Measurements from ENCODE around the gene THSD7A.
"Not testable (repeated sequence)": the region's sequence is repeated elsewhere in the genome, so short reads cannot be mapped to it uniquely, and the experiment has no call there.

Gene THSD7A

GRCh38 chr7:11573128-11573750 is 258.8 kb downstream of the THSD7A start:
- DNase-seq, result no peak

- no peak for DNase-seq
These were observed 261.0 kb downstream of the THSD7A start for GRCh38 chr7:11570922-11571550.

- no peak for DNase-seq
These were observed 261.8 kb downstream of the THSD7A start for GRCh38 chr7:11570205-11570604.

- no peak for DNase-seq
These were observed 264.4 kb downstream of the THSD7A start for GRCh38 chr7:11567571-11567970.

GRCh38 chr7:11557627-11558026 is 274.4 kb downstream of the THSD7A start:
- DNase-seq, result no peak

- no peak for DNase-seq
These were observed 279.2 kb downstream of the THSD7A start for GRCh38 chr7:11552676-11553296.

- DNase-seq, result no peak
These were observed 280.5 kb downstream of the THSD7A start for GRCh38 chr7:11551470-11551869.

GRCh38 chr7:11548532-11548931 is 283.5 kb downstream of the THSD7A start:
- no peak for DNase-seq

GRCh38 chr7:11541330-11541729 is 290.7 kb downstream of the THSD7A start:
- no peak for DNase-seq

GRCh38 chr7:11540271-11540761 is 291.7 kb downstream of the THSD7A start:
- DNase-seq, result no peak

GRCh38 chr7:11539853-11540252 is 292.1 kb downstream of the THSD7A start:
- no peak for DNase-seq

GRCh38 chr7:11538751-11539299 is 293.2 kb downstream of the THSD7A start:
- DNase-seq, result no peak

- DNase-seq, result no peak
These were observed 298.7 kb downstream of the THSD7A start for GRCh38 chr7:11533229-11533820.

- no peak for DNase-seq
These were observed 302.6 kb downstream of the THSD7A start for GRCh38 chr7:11529382-11529781.

- no peak for DNase-seq
These were observed 304.3 kb downstream of the THSD7A start for GRCh38 chr7:11527707-11528106.

GRCh38 chr7:11524476-11525397 is 307.3 kb downstream of the THSD7A start:
- DNase-seq, result no peak

GRCh38 chr7:11521964-11522499 is 310.0 kb downstream of the THSD7A start:
- DNase-seq, result not testable (repeated sequence)

GRCh38 chr7:11517853-11518252 is 314.1 kb downstream of the THSD7A start:
- no peak for DNase-seq

GRCh38 chr7:11516328-11516727 is 315.7 kb downstream of the THSD7A start:
- no peak for DNase-seq

- DNase-seq, result no peak
These were observed 318.5 kb downstream of the THSD7A start for GRCh38 chr7:11513460-11513859.

- no peak for DNase-seq
These were observed 324.1 kb downstream of the THSD7A start for GRCh38 chr7:11507929-11508328.

- no peak for DNase-seq
These were observed 325.6 kb downstream of the THSD7A start for GRCh38 chr7:11506417-11506816.

All from T-helper 9 cell (primary cell).